T follicular helper cell (primary cell): ENCODE measurements around the gene MRPS7.
A peak's percentile ranks its signal among the peaks of the same experiment; 100 is the strongest.
"Not testable (repeated sequence)": the region's sequence is repeated elsewhere in the genome, so short reads cannot be mapped to it uniquely, and the experiment has no call there.

Experiments
- DNase-seq: peaks from one replicate; pipeline ENCODE4 v3.0.0-alpha.2; 2020; ENCODE audit warnings: low read depth

Gene MRPS7

DNA sequence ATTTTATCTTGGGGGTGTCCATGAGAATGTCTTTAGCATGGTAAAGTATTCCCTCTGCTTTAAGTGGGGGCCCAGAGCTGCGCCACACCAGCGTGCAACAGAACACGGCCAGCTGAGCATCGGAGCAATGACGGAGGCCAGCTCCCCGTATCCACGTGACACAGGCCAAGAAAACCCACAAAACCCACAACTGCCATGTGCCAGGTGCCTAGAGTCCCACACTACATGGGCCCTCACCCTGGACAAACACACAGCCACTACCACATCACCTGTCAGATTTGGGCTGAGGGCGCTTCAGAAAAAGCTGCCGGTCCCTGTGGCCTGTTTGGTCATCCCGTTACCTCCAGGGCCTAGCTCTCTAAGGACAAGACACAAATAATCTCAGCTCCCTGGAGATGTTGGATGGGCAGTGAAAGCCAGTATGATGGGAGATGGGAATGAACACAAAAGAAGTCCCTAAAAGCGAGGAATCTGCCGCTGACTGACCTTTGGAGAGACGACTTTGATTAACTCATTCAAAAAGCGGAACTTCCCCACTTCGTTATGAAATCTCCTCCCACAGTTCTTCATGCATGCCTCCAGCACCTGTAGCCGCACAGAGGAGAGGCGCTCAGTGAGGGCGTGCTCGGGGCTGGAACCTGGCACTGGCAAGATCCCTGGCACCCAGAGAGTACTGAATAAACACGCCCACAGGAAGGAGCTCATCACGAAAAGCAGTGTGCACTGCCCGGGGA is 17.4 kb upstream of the MRPS7 start:
- DNase-seq, result no peak

DNA sequence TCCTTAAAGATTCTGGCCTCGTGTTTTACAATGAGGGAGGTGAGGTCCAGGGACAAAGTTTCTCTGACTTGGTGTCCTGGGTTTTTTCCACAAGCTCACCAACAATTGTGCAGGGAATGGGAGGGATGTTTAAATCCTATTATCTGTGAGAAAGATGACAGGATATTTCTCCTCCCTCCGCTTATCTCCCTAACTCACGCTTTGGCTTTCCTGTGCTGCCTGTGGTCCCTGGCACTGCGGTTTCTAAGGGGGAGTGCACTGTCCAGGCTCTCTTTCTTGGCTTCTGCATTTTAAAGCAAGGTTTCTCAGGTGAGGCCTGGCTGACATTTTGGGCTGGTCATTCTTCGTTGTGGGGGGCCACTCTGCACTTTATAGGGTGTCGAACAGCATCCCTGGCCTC is 16.7 kb upstream of the MRPS7 start:
- no peak for DNase-seq

DNA sequence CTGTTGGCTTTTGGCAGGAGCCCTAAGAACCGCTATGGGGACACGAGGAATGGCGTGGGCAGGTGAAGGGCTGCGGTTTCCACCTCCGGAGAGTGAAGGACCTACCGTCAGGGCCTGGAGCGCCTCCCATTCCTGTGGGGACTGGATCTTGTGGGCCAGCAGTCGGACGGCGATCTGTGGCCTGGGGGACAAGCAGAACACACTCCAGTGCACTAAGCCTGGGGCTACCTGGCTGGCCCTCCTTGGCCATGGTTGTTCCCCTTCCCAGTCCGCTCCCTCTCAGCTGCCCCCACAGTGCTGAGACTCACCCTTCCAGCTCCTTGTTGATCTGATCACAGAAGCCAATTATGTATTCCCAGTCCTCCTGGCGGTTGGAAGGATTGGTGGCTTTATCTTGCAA is 15.3 kb upstream of the MRPS7 start:
- DNase-seq, result no peak

DNA sequence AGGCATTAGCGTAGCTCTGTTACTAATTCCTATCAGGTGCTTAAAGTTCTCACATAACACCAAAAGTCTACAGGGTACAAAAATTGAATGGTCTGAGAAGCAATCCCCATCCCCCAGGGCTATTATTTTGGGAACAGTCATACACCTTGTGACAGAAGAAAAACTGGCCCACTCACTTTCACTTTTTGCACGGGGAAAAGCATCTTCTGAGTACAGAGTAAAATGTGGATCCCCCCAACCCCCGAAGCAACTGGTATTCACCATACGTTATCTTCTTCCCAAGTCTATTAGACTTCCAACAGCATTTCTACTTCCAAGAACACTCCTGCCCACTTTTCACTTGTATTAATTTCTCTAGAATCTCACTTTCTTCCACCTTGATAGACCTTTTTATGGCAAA is 12.1 kb upstream of the MRPS7 start:
- DNase-seq, result no peak

DNA sequence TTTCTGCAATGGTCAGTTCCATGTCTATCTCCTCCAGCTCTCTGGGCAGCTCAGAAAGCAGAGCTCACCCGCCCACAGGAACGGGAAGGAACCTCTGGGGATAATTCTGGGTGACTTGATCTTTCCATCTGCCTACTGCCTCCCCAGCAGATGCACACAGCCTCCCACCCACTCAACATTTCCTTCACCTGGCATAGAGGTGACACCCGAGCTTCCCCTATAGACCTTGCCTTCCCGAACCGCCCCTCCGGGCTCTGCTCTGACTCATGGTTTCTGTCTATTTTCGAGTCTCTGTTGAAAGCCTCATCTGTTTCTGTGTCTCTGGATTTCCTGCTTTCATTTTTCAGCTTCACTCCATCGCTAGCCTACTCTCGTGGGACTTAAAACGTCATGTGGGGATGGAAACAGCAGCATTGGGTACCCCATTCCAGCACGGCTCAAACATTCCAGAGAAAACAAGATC is 11.6 kb upstream of the MRPS7 start:
- DNase-seq, result peak; percentile 52

- DNase-seq, result no peak
Measured at GRCh38 chr17:75252039-75252816, 9.5 kb upstream of the MRPS7 start.

GRCh38 chr17:75255954-75256698 is 5.6 kb upstream of the MRPS7 start:
- not testable (repeated sequence) for DNase-seq

- DNase-seq, result not testable (repeated sequence)
Measured at GRCh38 chr17:75257228-75257627, 4.5 kb upstream of the MRPS7 start.

DNA sequence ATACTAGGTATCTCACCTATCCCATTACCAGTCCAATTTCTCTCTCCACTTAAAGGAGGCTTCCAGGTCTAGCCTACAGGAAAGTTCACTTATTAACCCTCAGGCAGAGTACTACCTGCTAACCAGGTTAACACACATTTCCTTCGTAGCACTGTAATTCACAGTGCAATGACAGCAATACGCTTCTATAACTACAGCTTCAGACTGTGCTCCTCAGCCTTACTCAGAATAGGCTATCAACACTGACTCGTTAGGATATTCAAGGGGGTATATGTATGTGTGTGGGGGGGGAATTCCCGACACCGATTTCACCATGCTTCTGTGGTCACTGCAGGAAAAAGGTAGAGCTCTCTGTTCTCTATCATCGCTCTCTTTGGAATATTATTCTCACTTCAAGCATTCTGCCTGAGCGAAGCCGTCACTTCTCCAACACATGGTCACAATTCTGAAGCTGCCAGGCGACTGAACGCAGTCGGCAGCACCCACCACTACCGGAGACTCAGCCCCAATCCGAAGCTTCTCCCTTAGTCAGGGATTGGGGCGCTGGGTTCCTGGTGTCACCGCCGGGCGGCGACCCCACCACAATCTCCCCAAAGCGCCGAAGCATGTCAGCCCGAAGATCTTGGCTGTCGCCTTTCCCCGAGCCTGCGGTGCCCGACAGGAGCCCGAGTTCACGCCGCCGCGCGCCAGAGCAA is 891 bp upstream of the MRPS7 start:
- no peak for DNase-seq

GRCh38 chr17:75262112-75262606 is 480 bp downstream of the MRPS7 start:
- DNase-seq, result no peak

DNA sequence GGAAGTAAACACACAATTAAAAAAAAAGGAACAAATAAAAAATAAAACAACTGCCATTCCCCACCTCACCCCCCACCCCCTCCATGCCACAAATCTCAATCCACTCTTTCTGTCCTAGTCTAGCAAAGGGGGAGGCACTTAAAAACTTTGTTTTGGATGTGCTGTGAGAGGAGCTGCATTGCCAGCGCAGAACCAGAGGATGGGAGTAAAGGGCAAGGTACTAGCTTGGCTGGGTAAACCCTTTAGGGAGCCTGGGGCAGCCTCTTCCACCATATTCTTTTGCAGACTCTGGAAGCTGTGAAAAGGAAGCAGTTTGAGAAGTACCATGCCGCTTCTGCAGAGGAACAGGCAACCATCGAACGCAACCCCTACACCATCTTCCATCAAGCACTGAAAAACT is 1.4 kb downstream of the MRPS7 start:
- no peak for DNase-seq

- DNase-seq, result no peak
Measured at GRCh38 chr17:75265614-75266315, 4.1 kb downstream of the MRPS7 start.

DNA sequence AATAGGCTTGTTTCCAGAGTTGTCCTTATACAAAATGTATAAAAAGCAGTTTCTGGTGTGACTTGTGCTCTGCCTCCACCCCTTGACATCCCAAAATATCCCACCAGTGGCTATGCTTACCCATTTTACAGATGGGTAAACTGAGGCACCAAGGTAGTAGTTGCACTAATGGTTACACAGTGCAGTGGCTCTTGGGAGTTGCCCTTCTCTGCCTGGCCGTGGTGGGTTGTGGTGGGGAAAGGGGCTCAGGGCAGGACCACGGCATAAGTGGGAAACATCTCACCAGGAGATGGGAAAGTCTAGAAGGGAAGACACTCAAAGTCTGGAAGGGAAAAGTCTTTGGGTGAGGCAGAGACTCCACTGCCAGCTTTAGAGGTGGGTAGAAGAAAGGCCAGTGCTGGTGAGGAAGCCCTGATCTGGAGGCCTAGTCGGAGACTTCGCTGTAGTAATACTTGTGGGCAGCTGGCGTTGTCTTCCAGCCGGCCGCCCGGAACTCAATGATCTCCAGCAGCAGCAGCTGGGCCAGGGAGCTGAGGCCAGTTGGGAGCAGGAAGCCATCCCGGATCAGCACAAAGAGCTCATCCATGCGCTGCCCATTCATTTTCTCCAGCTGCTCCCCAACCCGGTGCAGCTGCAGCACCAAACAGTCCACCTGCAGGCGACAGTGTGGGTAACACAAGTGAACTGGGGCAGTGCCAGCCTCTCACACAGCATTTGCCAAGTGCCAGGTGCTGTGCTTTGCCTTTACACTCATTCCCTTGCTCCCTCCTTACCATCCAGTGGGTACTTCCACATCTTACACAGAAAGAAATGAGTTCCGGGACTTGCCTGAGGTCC is 4.9 kb downstream of the MRPS7 start:
- no peak for DNase-seq

- no peak for DNase-seq
Measured at GRCh38 chr17:75267153-75267410, 5.4 kb downstream of the MRPS7 start.

- no peak for DNase-seq
Measured at GRCh38 chr17:75267411-75268232, 5.9 kb downstream of the MRPS7 start.

DNA sequence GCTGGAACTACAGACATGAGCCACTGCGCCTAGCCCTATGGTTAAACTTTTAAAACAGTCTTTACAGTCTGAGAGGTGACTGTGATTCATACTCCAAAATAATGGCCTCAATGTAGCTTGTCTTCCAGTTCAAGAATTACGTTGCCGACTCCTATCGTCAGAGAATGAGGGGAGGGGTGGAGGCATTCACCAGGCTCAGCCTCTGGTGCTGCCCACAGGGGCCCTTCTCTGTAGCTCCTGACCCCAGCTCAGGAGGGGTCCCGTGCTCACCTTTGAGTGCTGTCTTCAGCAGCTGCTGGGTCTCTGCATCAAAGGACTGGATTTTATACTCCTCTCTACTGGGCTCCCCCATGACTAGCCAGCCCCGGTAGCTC is 8.2 kb downstream of the MRPS7 start:
- DNase-seq, result no peak

- DNase-seq, result peak; percentile 15
Measured at GRCh38 chr17:75270218-75270965, 8.7 kb downstream of the MRPS7 start.

DNA sequence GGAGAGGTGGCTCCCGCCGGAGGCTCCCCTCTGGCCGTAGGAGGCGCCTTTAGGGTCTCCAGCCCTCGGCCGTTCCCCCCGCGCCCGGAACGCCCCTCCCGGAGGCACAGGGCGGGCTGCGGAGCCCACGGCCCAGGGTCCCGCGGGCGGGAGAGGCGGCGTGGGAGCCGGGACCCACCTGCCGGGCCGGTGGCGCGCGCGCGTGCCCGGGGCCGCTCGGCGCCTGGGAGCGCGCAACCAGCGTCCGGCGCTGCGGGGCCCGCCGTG is 9.2 kb downstream of the MRPS7 start, which contains the start of gene MIF4GD:
Gene MIF4GD, minus strand, starts transcription at position 266 of the 267 bp plus-strand sequence. CDS start 1,036 bp downstream, outside the sequence.
- no peak for DNase-seq
